GM18508 (cell line): Measurements from ENCODE around the gene LRRIQ1.
"Not testable (repeated sequence)": the region's sequence is repeated elsewhere in the genome, so short reads cannot be mapped to it uniquely, and the experiment has no call there.

ENCODE experiments used
- ATAC-seq: cut with Tn5 transposase; IDR thresholded peaks from one replicate; pipeline ENCODE4 v1.9.1; 2021; ENCODE audit warnings: moderate number of reproducible peaks; ENCODE audit not compliant: insufficient read depth, unreplicated experiment

The LRRIQ1 gene

GRCh38 chr12:85179680-85180270 lies 143.6 kb downstream of the LRRIQ1 start:
- ATAC-seq: no peak

- ATAC-seq: no peak
Measured at GRCh38 chr12:85182699-85183098, 146.5 kb downstream of the LRRIQ1 start.

GRCh38 chr12:85183855-85184254 lies 147.7 kb downstream of the LRRIQ1 start:
- ATAC-seq: no peak

GRCh38 chr12:85186236-85186635 lies 150.1 kb downstream of the LRRIQ1 start:
- no peak for ATAC-seq

- no peak for ATAC-seq
Measured at GRCh38 chr12:85188619-85189018, 152.5 kb downstream of the LRRIQ1 start.

- no peak for ATAC-seq
Measured at GRCh38 chr12:85190728-85191127, 154.6 kb downstream of the LRRIQ1 start.

- ATAC-seq: not testable (repeated sequence)
Measured at GRCh38 chr12:85203809-85204208, 167.7 kb downstream of the LRRIQ1 start.

GRCh38 chr12:85206543-85206942 lies 170.4 kb downstream of the LRRIQ1 start:
- no peak for ATAC-seq

- ATAC-seq: not testable (repeated sequence)
Measured at GRCh38 chr12:85224339-85224738, 188.2 kb downstream of the LRRIQ1 start.

GRCh38 chr12:85225501-85225900 lies 189.3 kb downstream of the LRRIQ1 start:
- ATAC-seq: no peak

- no peak for ATAC-seq
Measured at GRCh38 chr12:85237327-85237726, 201.2 kb downstream of the LRRIQ1 start.

GRCh38 chr12:85244561-85244960 lies 208.4 kb downstream of the LRRIQ1 start:
- no peak for ATAC-seq

- ATAC-seq: no peak
Measured at GRCh38 chr12:85253853-85254252, 217.7 kb downstream of the LRRIQ1 start.

GRCh38 chr12:85257671-85258070 lies 221.5 kb downstream of the LRRIQ1 start:
- ATAC-seq: no peak

- no peak for ATAC-seq
Measured at GRCh38 chr12:85260447-85260846, 224.3 kb downstream of the LRRIQ1 start.

GRCh38 chr12:85260896-85261295 lies 224.7 kb downstream of the LRRIQ1 start:
- ATAC-seq: no peak

- ATAC-seq: no peak
Measured at GRCh38 chr12:85266356-85266755, 230.2 kb downstream of the LRRIQ1 start.

- ATAC-seq: peak; percentile 53
Measured at GRCh38 chr12:85273381-85274314, 237.5 kb downstream of the LRRIQ1 start.

GRCh38 chr12:85274315-85274651 lies 238.1 kb downstream of the LRRIQ1 start:
- ATAC-seq: no peak

- no peak for ATAC-seq
Measured at GRCh38 chr12:85275374-85275773, 239.2 kb downstream of the LRRIQ1 start.

GRCh38 chr12:85277191-85277590 lies 241.0 kb downstream of the LRRIQ1 start:
- ATAC-seq: no peak
